GM06990 (cell line): ENCODE data around the gene TGFB1.

Experiments
- DNase-seq: peaks from one replicate; pipeline ENCODE4 v3.0.0-alpha.2; 2011; ENCODE audit not compliant: insufficient read length; ENCODE audit errors: extremely low read depth
- H3K27me3 ChIP-seq: replicated peaks from 2 replicates; pipeline ENCODE4 v1.6.0; 2011; ENCODE audit warnings: low read length; ENCODE audit not compliant: control insufficient read depth, insufficient read depth
- H3K36me3 ChIP-seq: 2 replicates; pipeline ENCODE4 v1.5.1; 2011; ENCODE audit warnings: low read length; ENCODE audit not compliant: control insufficient read depth, insufficient read depth
- H3K4me3 ChIP-seq: replicated peaks from 2 replicates; pipeline ENCODE4 v1.5.1; 2011; ENCODE audit warnings: low read depth, mild to moderate bottlenecking, control low read depth, low read length
- TF ChIP-seq, protein P1 (sequence below): IDR thresholded peaks from 2 replicates; pipeline ENCODE4 v1.5.1; 2011; ENCODE audit warnings: low read length, control low read depth, mild to moderate bottlenecking, inconsistent platforms; ENCODE audit not compliant: insufficient read depth, poor library complexity, severe bottlenecking

The TGFB1 gene

DNA sequence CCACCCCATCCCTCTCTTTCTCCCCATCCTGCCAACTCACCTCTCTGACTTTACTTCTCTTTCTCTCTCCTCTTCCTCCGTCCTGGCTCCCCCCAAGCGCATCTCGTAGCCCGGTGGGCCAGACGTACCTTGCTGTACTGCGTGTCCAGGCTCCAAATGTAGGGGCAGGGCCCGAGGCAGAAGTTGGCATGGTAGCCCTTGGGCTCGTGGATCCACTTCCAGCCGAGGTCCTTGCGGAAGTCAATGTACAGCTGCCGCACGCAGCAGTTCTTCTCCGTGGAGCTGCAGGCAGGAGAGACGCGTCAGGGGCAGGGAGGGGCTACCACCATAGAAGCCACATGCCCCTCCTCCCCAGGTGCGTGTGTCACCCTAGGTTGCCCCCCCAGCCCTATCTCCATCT lies 21.7 kb downstream of the TGFB1 start:
- TF ChIP-seq, protein P1, sequence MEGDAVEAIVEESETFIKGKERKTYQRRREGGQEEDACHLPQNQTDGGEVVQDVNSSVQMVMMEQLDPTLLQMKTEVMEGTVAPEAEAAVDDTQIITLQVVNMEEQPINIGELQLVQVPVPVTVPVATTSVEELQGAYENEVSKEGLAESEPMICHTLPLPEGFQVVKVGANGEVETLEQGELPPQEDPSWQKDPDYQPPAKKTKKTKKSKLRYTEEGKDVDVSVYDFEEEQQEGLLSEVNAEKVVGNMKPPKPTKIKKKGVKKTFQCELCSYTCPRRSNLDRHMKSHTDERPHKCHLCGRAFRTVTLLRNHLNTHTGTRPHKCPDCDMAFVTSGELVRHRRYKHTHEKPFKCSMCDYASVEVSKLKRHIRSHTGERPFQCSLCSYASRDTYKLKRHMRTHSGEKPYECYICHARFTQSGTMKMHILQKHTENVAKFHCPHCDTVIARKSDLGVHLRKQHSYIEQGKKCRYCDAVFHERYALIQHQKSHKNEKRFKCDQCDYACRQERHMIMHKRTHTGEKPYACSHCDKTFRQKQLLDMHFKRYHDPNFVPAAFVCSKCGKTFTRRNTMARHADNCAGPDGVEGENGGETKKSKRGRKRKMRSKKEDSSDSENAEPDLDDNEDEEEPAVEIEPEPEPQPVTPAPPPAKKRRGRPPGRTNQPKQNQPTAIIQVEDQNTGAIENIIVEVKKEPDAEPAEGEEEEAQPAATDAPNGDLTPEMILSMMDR, result no peak
- no peak for DNase-seq
- no peaks in the 10 kb centered on the region for H3K27me3 ChIP-seq
- H3K4me3 ChIP-seq, result no peak overlapping the region
- peaks cover 9% of the 10 kb centered on the region for H3K36me3 ChIP-seq

DNA sequence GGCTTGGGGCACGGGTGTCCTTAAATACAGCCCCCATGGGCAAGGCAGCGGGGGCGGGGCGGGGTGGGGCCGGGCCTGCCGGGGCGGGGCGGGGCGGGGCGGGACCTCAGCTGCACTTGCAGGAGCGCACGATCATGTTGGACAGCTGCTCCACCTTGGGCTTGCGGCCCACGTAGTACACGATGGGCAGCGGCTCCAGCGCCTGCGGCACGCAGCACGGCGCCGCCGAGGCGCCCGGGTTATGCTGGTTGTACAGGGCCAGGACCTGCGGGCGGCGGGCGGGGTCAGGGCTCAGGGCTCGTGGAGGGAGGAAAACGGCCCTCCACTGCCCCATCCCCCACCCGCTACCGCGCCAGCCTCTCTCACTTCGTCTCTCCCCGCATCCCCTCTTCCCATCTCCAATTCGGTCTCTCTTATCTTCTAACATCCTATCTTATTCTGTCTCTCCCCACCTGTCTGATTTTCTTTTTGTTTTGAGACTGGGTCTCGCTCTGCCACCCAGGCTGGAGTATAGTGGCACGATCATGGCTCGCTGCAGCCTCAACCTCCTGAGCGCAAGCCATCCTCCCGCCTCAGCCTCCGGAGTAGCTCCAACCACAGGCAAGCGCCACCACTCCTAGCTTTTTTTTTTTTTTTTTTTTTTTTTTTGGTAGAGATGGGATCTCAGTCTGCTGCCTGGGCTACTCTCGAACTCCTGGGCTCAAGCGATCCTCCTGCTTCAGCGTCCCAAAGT lies 22.6 kb downstream of the TGFB1 start:
- Histone ChIP-seq H3K27me3 (no peaks in the 10 kb centered on the region), H3K36me3 (peaks cover 9% of the 10 kb centered on the region), H3K4me3 (no peak overlapping the region)
- no peak for DNase-seq
- TF ChIP-seq, protein P1, result no peak

DNA sequence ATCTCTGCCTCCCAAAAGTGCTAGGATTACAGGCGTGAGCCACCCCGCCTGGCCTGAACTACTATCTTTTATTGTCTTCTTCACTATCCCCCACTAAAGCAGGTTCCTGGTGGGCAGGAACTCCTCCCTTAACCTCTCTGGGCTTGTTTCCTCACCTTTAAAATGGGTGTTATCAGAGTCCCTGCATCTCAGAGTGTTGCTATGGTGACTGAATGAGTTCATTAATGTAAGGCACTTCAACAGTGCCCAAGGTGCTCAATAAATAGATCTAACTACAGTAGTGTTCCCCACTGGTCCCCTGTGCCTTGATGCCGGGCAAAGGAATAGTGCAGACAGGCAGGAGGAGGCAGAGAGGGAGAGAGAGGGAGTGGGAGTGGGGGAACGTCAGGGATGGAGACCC lies 23.2 kb downstream of the TGFB1 start:
- no peak for DNase-seq
- Histone ChIP-seq H3K4me3 (no peak overlapping the region), H3K27me3 (no peaks in the 10 kb centered on the region), H3K36me3 (peaks cover 9% of the 10 kb centered on the region)
- TF ChIP-seq, protein P1, result no peak

DNA sequence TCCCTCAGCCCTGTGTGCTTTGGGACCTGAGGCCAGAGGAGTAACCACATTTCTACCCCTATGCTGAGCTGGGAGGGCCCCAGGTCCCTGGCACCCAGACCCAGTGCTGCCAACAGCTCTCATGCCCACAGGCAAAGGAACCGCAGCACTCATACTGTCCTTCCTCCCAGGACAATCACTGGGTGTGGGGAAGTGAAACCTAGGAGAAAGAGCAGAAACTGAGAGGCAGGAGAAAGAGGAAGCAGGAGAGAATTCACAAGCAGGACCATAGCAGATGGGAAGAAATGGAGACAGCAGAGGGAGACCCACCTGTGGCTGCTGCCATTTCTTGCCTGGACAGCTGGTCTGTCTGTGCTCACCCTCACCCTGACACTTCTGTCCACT lies 24.9 kb downstream of the TGFB1 start:
- peaks cover 10% of the 10 kb centered on the region for H3K36me3 ChIP-seq

DNA sequence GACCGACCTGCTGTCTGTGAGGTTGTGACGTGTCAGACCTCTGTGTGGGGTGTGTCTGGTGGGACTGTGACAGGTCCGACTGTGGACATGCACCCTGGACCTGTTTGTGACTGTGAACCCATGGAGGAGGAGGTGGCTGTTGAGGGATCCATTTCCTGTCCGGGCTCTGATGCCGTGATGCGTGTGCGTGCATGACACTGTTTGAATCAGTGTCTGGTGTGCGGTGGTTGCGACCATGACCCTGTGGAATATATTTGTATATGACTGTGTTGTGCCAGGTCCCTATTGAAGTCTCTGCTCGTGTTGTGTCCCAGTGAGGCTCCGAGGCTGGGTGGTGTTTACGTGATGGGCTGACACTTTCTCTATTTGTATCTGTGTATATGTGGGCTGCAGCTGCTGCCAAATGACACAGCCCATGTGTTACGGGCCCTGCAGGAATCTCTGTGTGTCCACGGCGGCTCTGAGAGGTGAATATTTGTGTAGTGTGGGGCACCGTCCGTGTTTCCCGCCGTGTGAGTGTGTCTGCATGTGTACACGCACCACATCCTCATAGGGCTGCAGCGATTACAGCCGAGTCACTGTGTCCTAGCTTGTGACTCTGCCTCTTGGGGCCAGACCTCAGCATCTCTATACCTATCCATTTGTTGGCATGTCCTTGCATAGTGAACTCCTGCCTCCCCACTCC lies 25.4 kb downstream of the TGFB1 start:
- Histone ChIP-seq H3K27me3 (no peaks in the 10 kb centered on the region), H3K36me3 (peaks cover 13% of the 10 kb centered on the region), H3K4me3 (peak overlapping the region; percentile 72)
- TF ChIP-seq, protein P1, result no peak
- no peak for DNase-seq

More for the DNA sequence above, 24.9 kb downstream of the TGFB1 start:
- no peak for DNase-seq
- TF ChIP-seq, protein P1, result no peak
- Histone ChIP-seq H3K27me3 (no peaks in the 10 kb centered on the region), H3K4me3 (no peak overlapping the region)
